NB4 (cell line): Measurements from ENCODE around the gene CNTNAP2.

Source experiments
- DNase-seq: peaks from one replicate; pipeline ENCODE4 v3.0.0; 2010; ENCODE audit warnings: low read depth
- H3K4me3 ChIP-seq: one replicate; pipeline ENCODE4 v1.5.1; 2011; ENCODE audit warnings: mild to moderate bottlenecking, low read depth, low read length, moderate library complexity
- CTCF ChIP-seq: IDR thresholded peaks from one replicate; pipeline ENCODE4 v1.5.1; 2012; ENCODE audit warnings: low read depth, low read length
- MYC ChIP-seq: IDR thresholded peaks from 2 replicates; pipeline ENCODE4 v1.6.1; 2011; ENCODE audit warnings: low read depth, low read length
- POLR2A ChIP-seq: IDR thresholded peaks from 2 replicates; pipeline ENCODE4 v1.6.1; 2011; ENCODE audit warnings: mild to moderate bottlenecking; ENCODE audit not compliant: insufficient read length; ENCODE audit errors: extremely low read depth
- TF ChIP-seq, protein P1 (sequence below): IDR thresholded peaks from 2 replicates; pipeline ENCODE4 v1.6.1; 2011; ENCODE audit warnings: low read depth, low read length

Gene CNTNAP2

GRCh38 chr7:148144827-148145226, 2028.2 kb downstream of the CNTNAP2 start:
- H3K4me3 ChIP-seq = no peak overlapping the region
- TF ChIP-seq MYC = no peak
- no peak for TF ChIP-seq POLR2A
- TF ChIP-seq CTCF = no peak
- DNase-seq = no peak

GRCh38 chr7:148146346-148146745, 2029.7 kb downstream of the CNTNAP2 start:
- no peak for DNase-seq
- H3K4me3 ChIP-seq = no peak overlapping the region
- TF ChIP-seq, protein P1, sequence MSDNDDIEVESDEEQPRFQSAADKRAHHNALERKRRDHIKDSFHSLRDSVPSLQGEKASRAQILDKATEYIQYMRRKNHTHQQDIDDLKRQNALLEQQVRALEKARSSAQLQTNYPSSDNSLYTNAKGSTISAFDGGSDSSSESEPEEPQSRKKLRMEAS = no peak
- TF ChIP-seq MYC (no peak), POLR2A (no peak), CTCF (no peak)

- DNase-seq = no peak
- TF ChIP-seq MYC (no peak), POLR2A (no peak), CTCF (no peak)
- TF ChIP-seq, protein P1 = no peak
- H3K4me3 ChIP-seq = no peak overlapping the region
Observed at GRCh38 chr7:148147438-148147837, 2030.8 kb downstream of the CNTNAP2 start.

DNA sequence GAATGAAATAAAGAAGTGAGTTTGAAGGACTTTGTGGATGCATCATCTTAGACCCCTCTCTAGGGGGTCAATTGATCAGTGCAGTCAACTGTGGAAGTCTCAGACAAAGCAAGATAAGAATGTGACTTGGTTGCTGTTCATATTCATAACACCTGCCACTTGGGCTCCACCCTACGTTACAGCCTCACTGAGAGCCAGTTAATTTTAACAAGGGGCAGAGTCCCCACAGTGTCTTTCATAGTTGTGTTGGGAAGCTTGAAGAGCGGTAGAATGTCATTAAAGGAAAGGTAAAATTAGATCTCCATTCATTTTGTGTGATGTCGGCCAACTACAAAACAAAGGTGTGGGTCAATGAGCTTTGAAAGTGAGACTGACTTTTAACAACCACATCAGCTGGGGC, 2031.9 kb downstream of the CNTNAP2 start:
- no peak for DNase-seq
- no peak overlapping the region for H3K4me3 ChIP-seq
- TF ChIP-seq POLR2A (no peak), MYC (no peak), CTCF (no peak)
- TF ChIP-seq, protein P1 = no peak

- H3K4me3 ChIP-seq = no peak overlapping the region
- TF ChIP-seq CTCF (no peak), POLR2A (no peak), MYC (no peak)
- TF ChIP-seq, protein P1 = no peak
- no peak for DNase-seq
Observed at GRCh38 chr7:148149730-148150129, 2033.1 kb downstream of the CNTNAP2 start.

DNA sequence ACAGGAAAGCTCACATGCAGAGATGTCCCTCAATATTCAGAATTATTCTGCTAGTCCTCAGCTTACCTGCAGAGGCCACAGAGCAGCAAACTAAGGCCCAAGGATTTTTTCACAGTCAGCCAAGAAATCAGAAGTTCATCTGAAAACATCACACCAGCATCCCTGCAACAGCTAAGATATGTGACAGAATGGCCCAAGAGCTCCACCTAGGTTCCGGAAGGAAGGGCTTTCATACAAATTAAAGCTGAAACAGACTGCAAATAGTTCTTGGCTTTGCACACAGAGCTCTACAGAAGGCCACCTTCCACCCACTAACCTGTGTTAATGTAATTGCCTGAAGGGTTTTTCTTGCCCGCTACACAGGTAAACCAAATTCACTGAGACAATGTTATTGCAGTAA, 2035.2 kb downstream of the CNTNAP2 start:
- TF ChIP-seq CTCF = no peak
- no peak for TF ChIP-seq MYC
- no peak for TF ChIP-seq POLR2A
- TF ChIP-seq, protein P1 = no peak
- no peak overlapping the region for H3K4me3 ChIP-seq
- no peak for DNase-seq
